GM12878 (cell line): Measurements from ENCODE around the gene PIWIL4.

Experiments
- FOS ChIP-seq: IDR thresholded peaks from 3 replicates; pipeline ENCODE4 v1.6.1; 2011; ENCODE audit warnings: borderline replicate concordance; ENCODE audit not compliant: insufficient read length; ENCODE audit errors: extremely low read depth
- HDAC2 ChIP-seq: fragments of 200-600 bp; sonication (generic); IDR thresholded peaks from 2 replicates; pipeline ENCODE4 v1.6.1; 2017
- JUNB ChIP-seq: IDR thresholded peaks from 2 replicates; pipeline ENCODE4 v1.6.1; 2016; ENCODE audit warnings: antibody characterized with exemption, mild to moderate bottlenecking
- JUND ChIP-seq: IDR thresholded peaks from 2 replicates; pipeline ENCODE4 v1.6.1; 2012; ENCODE audit warnings: low read depth, mild to moderate bottlenecking, low read length, improper control_type of control experiment, moderate library complexity
- POLR2A ChIP-seq: IDR thresholded peaks from 2 replicates; pipeline ENCODE4 v1.6.1; 2011; ENCODE audit warnings: low read depth, mild to moderate bottlenecking, low read length
- POLR2AphosphoS5 ChIP-seq: IDR thresholded peaks from 2 replicates; pipeline ENCODE4 v1.6.1; 2011; ENCODE audit warnings: mild to moderate bottlenecking, low read length, inconsistent platforms
- TAF1 ChIP-seq: IDR thresholded peaks from 2 replicates; pipeline ENCODE4 v1.6.1; 2011; ENCODE audit warnings: mild to moderate bottlenecking, low read depth, low read length, borderline replicate concordance
- TF ChIP-seq, protein P1 (sequence below): IDR thresholded peaks from 2 replicates; pipeline ENCODE4 v1.6.1; 2012; ENCODE audit warnings: low read length, inconsistent platforms

DNA sequence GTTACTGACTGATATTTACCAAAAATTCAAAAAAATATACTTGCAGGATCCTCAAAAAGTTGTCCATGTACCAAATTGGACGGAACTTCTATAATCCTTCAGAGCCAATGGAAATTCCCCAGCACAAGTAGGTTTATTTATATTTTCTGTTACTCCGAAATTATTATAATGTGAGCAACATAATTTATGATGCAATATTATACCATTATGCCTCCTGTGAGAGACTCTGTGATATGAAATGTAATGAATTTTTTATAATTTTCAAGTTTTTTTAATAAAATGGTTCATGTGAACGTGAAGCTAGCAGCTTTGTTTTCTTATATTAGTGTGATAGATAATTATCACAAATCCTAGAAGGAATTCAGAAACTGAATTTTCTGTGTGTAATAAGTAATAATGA is 18.2 kb downstream of the PIWIL4 start:
- no peak for TF ChIP-seq POLR2AphosphoS5
- no peak for TF ChIP-seq POLR2A
- no peak for TF ChIP-seq JUNB
- TF ChIP-seq TAF1 = no peak
- TF ChIP-seq, protein P1, sequence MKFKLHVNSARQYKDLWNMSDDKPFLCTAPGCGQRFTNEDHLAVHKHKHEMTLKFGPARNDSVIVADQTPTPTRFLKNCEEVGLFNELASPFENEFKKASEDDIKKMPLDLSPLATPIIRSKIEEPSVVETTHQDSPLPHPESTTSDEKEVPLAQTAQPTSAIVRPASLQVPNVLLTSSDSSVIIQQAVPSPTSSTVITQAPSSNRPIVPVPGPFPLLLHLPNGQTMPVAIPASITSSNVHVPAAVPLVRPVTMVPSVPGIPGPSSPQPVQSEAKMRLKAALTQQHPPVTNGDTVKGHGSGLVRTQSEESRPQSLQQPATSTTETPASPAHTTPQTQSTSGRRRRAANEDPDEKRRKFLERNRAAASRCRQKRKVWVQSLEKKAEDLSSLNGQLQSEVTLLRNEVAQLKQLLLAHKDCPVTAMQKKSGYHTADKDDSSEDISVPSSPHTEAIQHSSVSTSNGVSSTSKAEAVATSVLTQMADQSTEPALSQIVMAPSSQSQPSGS = no peak
- TF ChIP-seq FOS = no peak
- no peak for TF ChIP-seq HDAC2
- no peak for TF ChIP-seq JUND
